OCI-LY7 (cell line): Measurements from ENCODE around the gene OARD1. TPM values are rescaled to one million over a fixed set of nuclear protein-coding genes. Genes with fewer than 3 reads are reported as not detected.

ENCODE experiments used
- BruUV-seq: library from RNA; stranded (reverse); fragments of 400-500 nt; replicated peaks from 2 replicates; lab custom pipeline; 2021; lab: Mats Ljungman, UMichigan
- CTCF ChIA-PET: fragments of 300-600 bp; sonication (Branson Sonifier 250); formaldehyde crosslinking; loops from one replicate; lab custom pipeline; 2022; ENCODE audit warnings: antibody characterized with exemption; ENCODE audit not compliant: unreplicated experiment; lab: Charles Lee
- POLR2A ChIA-PET: fragments of 300-600 bp; sonication (Branson Sonifier 250); formaldehyde crosslinking; loops from one replicate; lab custom pipeline; 2022; ENCODE audit warnings: antibody characterized with exemption; lab: Charles Lee
- DNase-seq: peaks from one replicate; pipeline ENCODE4 v3.0.0-alpha.2; 2015; ENCODE audit warnings: low spot score
- H2AFZ ChIP-seq: fragments of 200-600 bp; sonication (generic), shearing (Covaris generic); 2 replicates; pipeline ENCODE4 v1.6.1; 2014; ENCODE audit warnings: mild to moderate bottlenecking, antibody characterized with exemption, low read length, moderate library complexity
- H3K27ac ChIP-seq: fragments of 200-600 bp; sonication (generic); 2 replicates; pipeline ENCODE4 v1.5.1; 2014; ENCODE audit warnings: mixed run types, low read depth, mild to moderate bottlenecking, moderate library complexity, low read length, inconsistent platforms; ENCODE audit not compliant: poor library complexity, severe bottlenecking
- H3K36me3 ChIP-seq: fragments of 200-600 bp; sonication (generic); 2 replicates; pipeline ENCODE4 v1.6.1; 2014; ENCODE audit warnings: mild to moderate bottlenecking, antibody characterized with exemption, low read length, moderate library complexity, mixed read lengths; ENCODE audit not compliant: insufficient read depth
- H3K4me1 ChIP-seq: fragments of 200-600 bp; sonication (generic); 2 replicates; pipeline ENCODE4 v1.5.1; 2014; ENCODE audit warnings: mild to moderate bottlenecking, low read length; ENCODE audit not compliant: insufficient read depth, poor library complexity, severe bottlenecking
- H3K4me2 ChIP-seq: fragments of 200-600 bp; sonication (generic); 2 replicates; pipeline ENCODE4 v1.6.1; 2014; ENCODE audit warnings: mild to moderate bottlenecking, low read length
- H3K4me3 ChIP-seq: fragments of 200-600 bp; sonication (generic); 2 replicates; pipeline ENCODE4 v1.5.1; 2014; ENCODE audit warnings: mild to moderate bottlenecking, low read depth, low read length; ENCODE audit not compliant: poor library complexity, severe bottlenecking
- H3K79me2 ChIP-seq: fragments of 200-600 bp; sonication (generic); 2 replicates; pipeline ENCODE4 v1.6.1; 2016; ENCODE audit warnings: low read depth, mild to moderate bottlenecking, low read length, moderate library complexity, mixed read lengths; ENCODE audit not compliant: insufficient read depth
- H3K9me2 ChIP-seq: fragments of 200-600 bp; sonication (generic); 2 replicates; pipeline ENCODE4 v1.6.1; 2016; ENCODE audit warnings: mild to moderate bottlenecking, low read length, mixed read lengths; ENCODE audit not compliant: insufficient read depth
- H3K9me3 ChIP-seq: fragments of 200-600 bp; sonication (generic); 2 replicates; pipeline ENCODE4 v1.6.1; 2014; ENCODE audit warnings: mild to moderate bottlenecking, mixed run types, low read length, mixed read lengths
- H4K20me1 ChIP-seq: fragments of 200-600 bp; sonication (generic); 2 replicates; pipeline ENCODE4 v1.6.1; 2014; ENCODE audit warnings: mild to moderate bottlenecking, antibody characterized with exemption, low read length, moderate library complexity, mixed read lengths; ENCODE audit not compliant: insufficient read depth
- EZH2phosphoT487 ChIP-seq: fragments of 200-600 bp; sonication (generic); IDR thresholded peaks from 2 replicates; pipeline ENCODE4 v1.6.1; 2018; ENCODE audit warnings: low read depth, borderline replicate concordance, mild to moderate bottlenecking, mixed run types, antibody characterized with exemption, low read length, moderate library complexity, mixed read lengths
- intact Hi-C: fragments of 100-400 bp; cut with micrococcal nuclease; formaldehyde crosslinking; loops from one replicate; pipeline ENCODE4 v1.10.0; 2022; ENCODE audit not compliant: unreplicated experiment
- total RNA-seq, 2 experiments: library from RNA; depleted of rRNA in 1 of 2; stranded (reverse); fragments of >200 nt in 1 of 2; shearing (Covaris generic) in 1 of 2; gene quantifications; 2 replicates each; pipeline ENCODE4 v1.2.3, GENCODE V29; 2014 to 2022
- TF ChIP-seq, protein P1 (sequence below): fragments of 200-600 bp; sonication (generic); conservative IDR thresholded peaks from 2 replicates; pipeline ENCODE4 v1.5.1; 2014; ENCODE audit warnings: mild to moderate bottlenecking, antibody characterized with exemption, low read length, moderate library complexity, mixed read lengths

The OARD1 gene
- total RNA-seq, 2 experiments from 2014 or later, result 21.0 to 41.6 TPM

DNA sequence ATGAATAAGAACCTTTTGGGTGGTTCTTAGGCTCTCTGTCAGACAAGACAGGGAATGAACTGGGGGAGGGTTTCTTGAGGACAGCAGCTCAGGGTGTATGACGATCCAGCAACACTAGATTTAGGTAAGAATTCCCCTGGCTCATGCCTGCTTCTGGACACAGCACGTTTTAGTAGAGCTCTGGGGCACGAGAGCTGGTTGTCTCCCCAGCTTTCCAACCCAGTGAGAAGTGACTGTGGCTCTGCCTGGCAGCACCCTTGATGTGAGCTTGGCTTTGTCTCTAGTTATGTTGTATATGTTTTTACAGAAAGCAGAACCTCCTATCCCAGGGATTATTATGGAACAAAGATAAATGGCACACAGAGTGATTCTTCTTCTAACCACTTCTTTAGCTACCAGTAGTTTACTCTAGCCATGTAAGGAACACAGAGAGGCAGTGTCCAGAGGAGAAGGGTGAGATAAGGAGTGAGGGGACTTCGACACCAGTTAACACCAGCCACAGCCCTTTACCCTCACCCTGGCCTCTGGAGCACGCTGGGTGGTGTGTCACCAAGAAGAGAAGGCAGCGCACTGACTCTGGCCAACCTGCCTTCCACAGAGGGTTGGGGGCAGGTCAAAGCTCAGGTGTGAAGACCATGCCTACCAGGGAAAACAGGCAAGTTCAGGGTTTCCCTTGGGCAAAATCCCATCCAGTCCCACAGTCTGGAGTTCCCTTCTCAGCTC is 15.2 kb downstream of the OARD1 start:
- TF ChIP-seq, protein P1, sequence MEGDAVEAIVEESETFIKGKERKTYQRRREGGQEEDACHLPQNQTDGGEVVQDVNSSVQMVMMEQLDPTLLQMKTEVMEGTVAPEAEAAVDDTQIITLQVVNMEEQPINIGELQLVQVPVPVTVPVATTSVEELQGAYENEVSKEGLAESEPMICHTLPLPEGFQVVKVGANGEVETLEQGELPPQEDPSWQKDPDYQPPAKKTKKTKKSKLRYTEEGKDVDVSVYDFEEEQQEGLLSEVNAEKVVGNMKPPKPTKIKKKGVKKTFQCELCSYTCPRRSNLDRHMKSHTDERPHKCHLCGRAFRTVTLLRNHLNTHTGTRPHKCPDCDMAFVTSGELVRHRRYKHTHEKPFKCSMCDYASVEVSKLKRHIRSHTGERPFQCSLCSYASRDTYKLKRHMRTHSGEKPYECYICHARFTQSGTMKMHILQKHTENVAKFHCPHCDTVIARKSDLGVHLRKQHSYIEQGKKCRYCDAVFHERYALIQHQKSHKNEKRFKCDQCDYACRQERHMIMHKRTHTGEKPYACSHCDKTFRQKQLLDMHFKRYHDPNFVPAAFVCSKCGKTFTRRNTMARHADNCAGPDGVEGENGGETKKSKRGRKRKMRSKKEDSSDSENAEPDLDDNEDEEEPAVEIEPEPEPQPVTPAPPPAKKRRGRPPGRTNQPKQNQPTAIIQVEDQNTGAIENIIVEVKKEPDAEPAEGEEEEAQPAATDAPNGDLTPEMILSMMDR, result no peak
- TF ChIP-seq EZH2phosphoT487, result no peak
- Histone ChIP-seq H3K36me3 (no peaks in the 10 kb centered on the region), H3K9me3 (no peaks in the 10 kb centered on the region), H3K4me3 (no peak overlapping the region), H3K27ac (no peak overlapping the region), H3K4me2 (no peak overlapping the region), H2AFZ (no peak overlapping the region), H3K4me1 (peaks cover 36% of the 10 kb centered on the region), H3K9me2 (no peaks in the 10 kb centered on the region), H3K79me2 (no peaks in the 10 kb centered on the region), H4K20me1 (no peaks in the 10 kb centered on the region)
- DNase-seq, result no peak
- ChIA-PET POLR2A (no interaction called here), CTCF (interaction anchor here (1.0 kb wide), 1 partner anchor 25 kb away, joined by 3 read pairs; no protein-coding TSS in a partner anchor)
- intact Hi-C loops, result no loop called here
- no TSS peak for BruUV-seq

DNA sequence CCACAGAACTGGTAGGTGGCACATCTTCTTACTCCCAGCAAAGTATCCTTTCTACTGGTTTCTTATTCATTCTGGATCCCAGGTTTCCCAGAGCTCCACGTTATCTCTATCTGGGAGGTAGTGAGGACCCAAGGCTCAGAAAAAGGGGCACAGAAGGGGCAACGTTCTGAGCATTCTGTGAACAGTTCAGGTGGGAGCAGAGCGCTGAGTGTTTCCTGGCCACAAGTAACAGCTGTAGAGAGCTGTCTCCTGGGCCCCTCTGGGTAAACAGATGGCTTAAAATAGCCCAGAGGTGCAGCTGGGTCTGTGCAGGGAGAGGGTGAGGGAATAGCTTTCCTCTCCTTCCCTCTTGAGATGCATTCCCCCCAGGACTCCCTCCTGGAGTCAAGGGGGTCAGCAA is 17.0 kb downstream of the OARD1 start:
- intact Hi-C loops, result no loop called here
- no peak overlapping the region for H3K4me3 ChIP-seq
- no peak overlapping the region for H2AFZ ChIP-seq
- H4K20me1 ChIP-seq, result no peaks in the 10 kb centered on the region
- H3K36me3 ChIP-seq, result no peaks in the 10 kb centered on the region
- H3K4me1 ChIP-seq, result peaks cover 38% of the 10 kb centered on the region
- CTCF ChIA-PET, result interaction anchor here (1.0 to 1.6 kb wide), 2 partner anchors 16 to 127 kb away, joined by 3 to 4 read pairs; no protein-coding TSS in a partner anchor
- peak; percentile 64 for DNase-seq
- BruUV-seq, result no TSS peak
- H3K27ac ChIP-seq, result peak overlapping the region; percentile 37
- TF ChIP-seq, protein P1, result no peak
- no peak for TF ChIP-seq EZH2phosphoT487
- POLR2A ChIA-PET, result interaction anchor here (0.8 to 3.2 kb wide), 5 partner anchors 9 to 20 kb away, joined by 3 to 13 read pairs (median 4); partner anchors contain the start of genes NFYA and OARD1
- H3K9me2 ChIP-seq, result no peaks in the 10 kb centered on the region
- no peaks in the 10 kb centered on the region for H3K79me2 ChIP-seq
- no peaks in the 10 kb centered on the region for H3K9me3 ChIP-seq
- H3K4me2 ChIP-seq, result peak overlapping the region; percentile 46

DNA sequence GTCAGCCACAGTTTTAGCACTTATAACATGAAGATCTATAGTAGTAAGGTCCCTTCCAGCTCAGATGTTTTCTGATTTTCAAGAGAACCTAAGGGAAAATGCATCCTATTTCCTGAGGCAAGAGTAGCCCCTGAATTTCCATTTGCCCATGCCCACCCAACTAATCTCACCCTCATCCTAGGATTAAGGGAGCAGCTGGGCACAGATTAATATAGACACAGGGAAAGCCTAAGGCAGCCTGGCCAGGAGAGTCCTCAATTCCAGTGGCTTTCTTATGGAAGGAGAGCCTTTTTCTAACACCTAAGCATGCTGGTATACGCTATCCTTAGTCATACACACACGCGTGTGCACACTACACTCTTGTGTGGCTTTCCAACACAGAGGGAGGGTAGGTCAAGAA is 17.6 kb downstream of the OARD1 start:
- no peak overlapping the region for H2AFZ ChIP-seq
- peak overlapping the region; percentile 46 for H3K4me2 ChIP-seq
- DNase-seq, result no peak
- H4K20me1 ChIP-seq, result no peaks in the 10 kb centered on the region
- intact Hi-C loops, result no loop called here
- no peaks in the 10 kb centered on the region for H3K79me2 ChIP-seq
- no TSS peak for BruUV-seq
- H3K9me3 ChIP-seq, result no peaks in the 10 kb centered on the region
- H3K36me3 ChIP-seq, result no peaks in the 10 kb centered on the region
- POLR2A ChIA-PET, result interaction anchor here (0.7 to 3.2 kb wide), 6 partner anchors 8 to 1692 kb away, joined by 3 to 13 read pairs (median 4); partner anchors contain the start of genes NFYA and OARD1
- TF ChIP-seq EZH2phosphoT487, result no peak
- TF ChIP-seq, protein P1, result no peak
- H3K4me1 ChIP-seq, result peaks cover 38% of the 10 kb centered on the region
- no peaks in the 10 kb centered on the region for H3K9me2 ChIP-seq
- no peak overlapping the region for H3K4me3 ChIP-seq
- CTCF ChIA-PET, result no interaction called here
- H3K27ac ChIP-seq, result no peak overlapping the region
